Naive B cell (primary cell): ENCODE results near the gene KCNAB2. TPM values are rescaled to one million over a fixed set of nuclear protein-coding genes. Genes with fewer than 3 reads are reported as not detected.
A peak's percentile ranks its signal among the peaks of the same experiment; 100 is the strongest.

Experiments
- ATAC-seq, 2 donors: fragments of 150-1000 bp; cut with Tn5 transposase; 2 replicates each; pipeline ENCODE4 v1.10.0; 2021; ENCODE audit warnings: low read depth in 2 of 2, mild to moderate bottlenecking in 2 of 2, moderate library complexity in 2 of 2
- DNase-seq: peaks from one replicate; pipeline ENCODE4 v3.0.0; 2022
- H3K27ac Mint-ChIP-seq, 6 donors: one replicate each; pipeline ENCODE4 v1.8.0; 2020 to 2022; ENCODE audit warnings: mild to moderate bottlenecking in 6 of 6, mixed read lengths in 6 of 6, moderate library complexity in 5 of 6, inconsistent platforms in 2 of 6
- H3K27me3 Mint-ChIP-seq, 3 donors: one replicate each; pipeline ENCODE4 v1.8.0; 2021 to 2022; ENCODE audit warnings: mixed read lengths in 3 of 3, mild to moderate bottlenecking in 1 of 3
- H3K36me3 Mint-ChIP-seq, 2 donors: one replicate each; pipeline ENCODE4 v1.8.0; 2020 to 2022; ENCODE audit warnings: mixed read lengths in 2 of 2, inconsistent platforms in 1 of 2, mild to moderate bottlenecking in 1 of 2
- H3K4me1 Mint-ChIP-seq, 3 donors: one replicate each; pipeline ENCODE4 v1.8.0; 2020 to 2022; ENCODE audit warnings: mixed read lengths in 3 of 3, inconsistent platforms in 1 of 3, mild to moderate bottlenecking in 1 of 3, moderate library complexity in 1 of 3
- H3K4me3 Mint-ChIP-seq, 8 donors: one replicate each; pipeline ENCODE4 v1.8.0; 2020 to 2022; ENCODE audit warnings: mild to moderate bottlenecking in 8 of 8, mixed read lengths in 8 of 8, moderate library complexity in 8 of 8, inconsistent platforms in 2 of 8
- H3K9me3 Mint-ChIP-seq, 7 donors: one replicate each; pipeline ENCODE4 v1.8.0; 2020 to 2022; ENCODE audit warnings: mixed read lengths in 7 of 7, mild to moderate bottlenecking in 5 of 7, inconsistent platforms in 2 of 7, moderate library complexity in 1 of 7
- polyA plus RNA-seq, 6 donors: library from polyadenylated mRNA; unstranded; fragments of 300-500 nt; fragmentation: Illumina TruSeq; gene quantifications; one replicate each; pipeline ENCODE4 v1.2.3, GENCODE V29; 2021; ENCODE audit warnings: low read depth in 6 of 6

Gene KCNAB2
- polyA plus RNA-seq, 6 donors from 2014 or later = 10.2 to 16.8 (median 13.9) TPM

DNA sequence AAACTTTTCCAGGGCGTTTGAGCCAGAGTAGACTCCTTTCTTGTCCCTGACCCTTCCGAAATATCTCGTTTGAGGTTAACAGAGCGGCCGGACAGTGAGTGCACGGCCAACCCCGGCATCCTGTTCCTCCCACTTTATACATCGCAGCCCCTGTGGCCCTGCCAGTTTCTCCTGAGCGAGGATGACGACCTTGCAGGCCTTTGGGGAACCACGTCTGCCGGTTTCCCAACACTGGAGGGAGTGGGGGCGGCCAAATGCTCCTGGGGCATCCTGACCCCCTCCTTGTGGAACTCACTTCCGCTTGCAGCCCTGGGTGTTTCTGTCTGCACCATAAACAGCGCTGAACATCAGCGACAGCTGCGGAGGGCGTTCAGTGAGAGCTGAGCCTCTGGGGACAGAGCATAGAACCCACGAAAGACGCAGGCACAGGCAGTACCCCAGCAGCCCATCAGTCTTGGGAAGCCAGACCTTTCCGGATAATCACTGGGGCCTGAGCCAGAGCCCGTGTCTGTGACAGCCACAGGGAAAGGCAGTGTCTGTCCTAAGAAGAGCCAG is 4.8 kb upstream of the KCNAB2 start:
- H3K4me3 Mint-ChIP-seq = peak overlapping the region in 1 of 8 donors; percentile 21
- H3K27ac Mint-ChIP-seq = no peak overlapping the region
- H3K36me3 Mint-ChIP-seq = peaks cover 2 to 10% of the 10 kb centered on the region in 2 donors
- H3K4me1 Mint-ChIP-seq = peaks cover 16 to 33% (median 22%) of the 10 kb centered on the region in 3 donors
- ATAC-seq = no peak
- no peak for DNase-seq
- H3K9me3 Mint-ChIP-seq = no peaks in the 10 kb centered on the region
- H3K27me3 Mint-ChIP-seq = no peaks in the 10 kb centered on the region

DNA sequence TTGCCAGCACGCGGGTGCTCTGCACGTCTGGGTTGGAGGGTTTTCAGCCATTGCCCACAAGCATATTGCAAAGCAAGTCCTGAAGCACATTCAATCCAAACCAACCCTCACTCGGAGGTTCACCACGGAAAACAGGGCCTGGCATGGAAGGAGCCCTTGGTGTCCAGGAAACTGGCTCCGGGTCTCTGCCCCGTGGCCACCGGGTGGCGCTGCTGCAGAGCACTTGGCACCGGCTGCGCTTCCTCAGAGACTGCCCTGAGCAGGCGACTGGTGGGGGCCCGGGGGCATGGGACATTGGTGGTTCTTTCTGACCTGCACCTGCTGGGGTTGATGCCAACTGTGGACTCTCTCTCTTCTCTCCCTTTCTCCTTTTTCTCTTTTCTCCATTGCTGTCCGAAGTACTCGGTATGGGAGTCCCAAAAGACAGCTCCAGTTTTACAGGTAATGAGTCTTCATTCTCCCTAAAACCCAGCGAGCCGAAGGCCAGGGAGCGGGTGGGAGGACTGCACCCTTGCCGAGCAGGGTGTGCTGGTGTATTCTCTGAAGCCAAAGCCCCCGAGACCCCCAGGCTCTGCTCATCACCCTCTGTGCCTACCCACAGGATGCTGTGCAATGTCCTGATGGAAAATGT is 4.1 kb upstream of the KCNAB2 start:
- Mint-ChIP-seq H3K27ac (no peak overlapping the region), H3K27me3 (no peaks in the 10 kb centered on the region), H3K4me1 (peaks cover 15 to 27% (median 17%) of the 10 kb centered on the region in 3 donors), H3K36me3 (peaks cover 0 to 9% of the 10 kb centered on the region in 2 donors), H3K9me3 (no peaks in the 10 kb centered on the region), H3K4me3 (no peak overlapping the region)
- DNase-seq (no peak), ATAC-seq (no peak)

DNA sequence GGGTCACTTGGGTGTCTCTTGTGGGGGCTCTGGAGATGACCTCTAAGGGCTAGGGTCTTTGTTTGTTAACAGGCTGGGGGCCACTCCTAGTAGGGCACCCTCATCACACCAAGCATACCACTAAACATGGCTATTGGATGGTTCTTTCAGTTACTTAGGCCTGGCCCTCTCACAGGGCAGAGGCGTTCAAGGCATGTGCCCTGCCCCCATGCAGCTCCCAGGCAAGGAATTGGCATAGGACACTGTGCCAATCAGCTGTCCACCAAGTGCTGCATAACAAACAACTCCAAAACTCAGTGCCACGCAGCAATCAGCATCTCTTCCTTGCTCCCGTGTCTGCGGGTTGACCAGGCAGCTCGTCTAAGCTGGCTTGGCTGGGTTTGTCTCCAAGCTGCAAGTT is 2.1 kb upstream of the KCNAB2 start:
- no peak for DNase-seq
- peaks cover 7 to 17% (median 13%) of the 10 kb centered on the region in 3 donors for H3K4me1 Mint-ChIP-seq
- no peak overlapping the region for H3K27ac Mint-ChIP-seq
- no peaks in the 10 kb centered on the region for H3K9me3 Mint-ChIP-seq
- peaks cover 0 to 9% of the 10 kb centered on the region in 2 donors for H3K36me3 Mint-ChIP-seq
- no peak for ATAC-seq
- H3K27me3 Mint-ChIP-seq = no peaks in the 10 kb centered on the region
- no peak overlapping the region for H3K4me3 Mint-ChIP-seq

DNA sequence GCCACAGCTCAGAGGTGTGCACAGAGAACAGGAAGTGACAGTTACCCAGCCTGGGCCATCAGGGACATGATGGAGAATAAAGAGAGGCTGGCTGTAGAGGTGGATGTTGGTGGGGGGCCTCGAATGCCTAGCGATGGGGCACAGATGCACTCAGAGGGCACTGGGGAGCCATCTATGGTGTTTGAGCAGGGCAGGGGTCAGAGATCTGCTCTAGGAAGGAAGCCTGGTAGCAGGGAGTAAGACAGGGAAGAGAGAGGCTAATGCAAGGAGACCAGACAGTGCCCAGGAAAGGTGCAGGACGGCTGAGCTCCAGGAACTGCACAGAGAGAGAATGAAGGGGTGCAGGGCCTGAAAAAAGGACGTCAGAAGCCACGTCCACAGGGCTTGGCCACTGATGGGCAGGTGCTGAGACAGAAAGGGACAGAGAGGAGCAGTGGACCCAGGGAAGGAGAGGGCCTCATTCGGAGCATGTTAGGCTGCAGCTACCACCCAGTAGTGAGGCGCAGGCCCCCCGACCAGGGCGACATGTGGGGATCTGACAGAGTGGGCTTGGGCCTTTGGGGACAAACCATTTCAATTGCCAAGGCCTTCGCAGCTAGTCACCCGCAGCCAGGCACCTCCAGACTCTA is 1.1 kb upstream of the KCNAB2 start:
- Mint-ChIP-seq H3K4me1 (peaks cover 7 to 14% (median 11%) of the 10 kb centered on the region in 3 donors), H3K36me3 (peaks cover 0 to 9% of the 10 kb centered on the region in 2 donors), H3K27ac (no peak overlapping the region), H3K9me3 (no peaks in the 10 kb centered on the region), H3K27me3 (no peaks in the 10 kb centered on the region), H3K4me3 (no peak overlapping the region)
- no peak for DNase-seq
- no peak for ATAC-seq

DNA sequence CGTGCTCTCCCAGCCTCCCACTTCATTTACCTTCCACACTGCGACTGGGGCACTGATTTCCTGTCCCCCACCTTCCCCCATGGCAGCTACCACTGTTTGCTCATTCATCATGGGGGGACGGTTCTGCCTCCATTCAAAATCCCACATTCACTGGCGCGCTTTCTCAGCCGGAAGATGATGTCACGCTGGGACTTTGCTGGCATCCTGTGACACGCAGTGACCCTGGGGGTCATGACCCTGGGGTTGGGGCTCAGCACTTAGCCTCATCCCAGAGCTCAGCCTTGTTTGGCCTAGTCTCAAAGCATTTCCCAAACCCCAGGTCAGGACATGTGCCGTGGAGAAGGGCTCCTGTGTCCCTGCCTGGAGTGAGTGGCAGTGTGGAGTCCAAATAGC is 582 bp upstream of the KCNAB2 start:
- peaks cover 7 to 14% (median 11%) of the 10 kb centered on the region in 3 donors for H3K4me1 Mint-ChIP-seq
- no peak overlapping the region for H3K27ac Mint-ChIP-seq
- DNase-seq = no peak
- H3K27me3 Mint-ChIP-seq = no peaks in the 10 kb centered on the region
- no peak overlapping the region for H3K4me3 Mint-ChIP-seq
- H3K36me3 Mint-ChIP-seq = peaks cover 0 to 9% of the 10 kb centered on the region in 2 donors
- H3K9me3 Mint-ChIP-seq = no peaks in the 10 kb centered on the region
- ATAC-seq = no peak

DNA sequence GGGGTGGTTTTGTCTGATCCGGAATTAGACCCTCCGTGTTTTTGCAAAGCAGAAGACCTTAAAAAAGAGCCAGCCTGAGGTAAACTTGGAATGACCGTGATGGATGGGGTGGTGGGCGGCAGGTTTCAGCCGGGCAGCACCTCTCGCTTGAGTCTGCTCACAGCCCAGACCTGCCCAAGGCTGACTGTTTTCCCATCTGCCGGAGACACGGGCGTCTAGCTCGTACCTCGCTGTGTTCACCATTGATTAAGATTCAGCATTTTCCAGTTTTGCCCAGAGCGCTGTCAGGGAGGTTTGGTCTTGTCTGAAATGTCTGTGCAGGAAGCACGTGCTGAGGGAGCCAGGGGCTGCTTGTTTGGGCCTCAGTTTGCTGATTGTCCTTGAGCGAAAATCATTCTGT is 591 bp downstream of the KCNAB2 start:
- peaks cover 5 to 9% of the 10 kb centered on the region in 2 donors for H3K36me3 Mint-ChIP-seq
- H3K9me3 Mint-ChIP-seq = no peaks in the 10 kb centered on the region
- H3K27me3 Mint-ChIP-seq = no peaks in the 10 kb centered on the region
- ATAC-seq (no peak), DNase-seq (no peak)
- H3K27ac Mint-ChIP-seq = no peak overlapping the region
- H3K4me1 Mint-ChIP-seq = peaks cover 7 to 20% (median 11%) of the 10 kb centered on the region in 3 donors
- no peak overlapping the region for H3K4me3 Mint-ChIP-seq

DNA sequence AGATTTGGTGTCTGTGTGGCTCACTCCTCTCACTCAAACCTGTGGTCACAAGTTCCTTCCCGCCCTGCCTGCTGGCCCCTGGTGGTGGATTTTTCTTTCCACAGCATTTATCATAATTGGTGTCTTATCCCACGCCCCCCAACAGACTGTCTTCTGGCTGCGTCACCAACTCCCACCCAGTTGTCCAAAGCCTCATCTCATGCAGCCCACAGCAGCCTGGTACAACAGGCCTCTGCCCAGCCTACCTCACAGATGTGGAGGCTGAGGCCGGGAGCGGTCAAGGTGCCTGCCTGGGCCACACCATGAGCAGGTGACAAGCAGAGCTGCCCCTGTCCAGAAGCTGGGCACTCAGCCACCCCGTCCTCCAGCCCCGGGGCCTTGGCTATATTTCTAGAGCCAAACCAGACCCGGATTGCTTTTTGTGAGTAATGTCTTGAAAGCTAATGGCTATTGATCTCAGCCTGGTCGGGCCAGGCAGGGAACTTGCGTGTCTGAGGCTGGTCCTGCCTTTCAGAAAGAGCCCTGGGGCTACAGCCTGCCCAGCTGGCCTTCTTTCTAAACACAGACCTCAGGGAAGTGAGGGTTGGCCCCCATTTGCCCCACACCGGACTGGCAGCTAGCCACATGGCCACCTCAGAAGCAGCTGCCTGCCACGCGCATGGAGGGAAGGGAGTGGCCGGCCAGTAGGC is 2.6 kb downstream of the KCNAB2 start:
- peak overlapping the region in 1 of 6 donors; percentile 37 for H3K27ac Mint-ChIP-seq
- ATAC-seq (no peak), DNase-seq (no peak)
- peaks cover 9 to 11% of the 10 kb centered on the region in 2 donors for H3K36me3 Mint-ChIP-seq
- H3K4me1 Mint-ChIP-seq = peaks cover 7 to 20% (median 11%) of the 10 kb centered on the region in 3 donors
- H3K27me3 Mint-ChIP-seq = no peaks in the 10 kb centered on the region
- H3K4me3 Mint-ChIP-seq = no peak overlapping the region
- no peaks in the 10 kb centered on the region for H3K9me3 Mint-ChIP-seq

DNA sequence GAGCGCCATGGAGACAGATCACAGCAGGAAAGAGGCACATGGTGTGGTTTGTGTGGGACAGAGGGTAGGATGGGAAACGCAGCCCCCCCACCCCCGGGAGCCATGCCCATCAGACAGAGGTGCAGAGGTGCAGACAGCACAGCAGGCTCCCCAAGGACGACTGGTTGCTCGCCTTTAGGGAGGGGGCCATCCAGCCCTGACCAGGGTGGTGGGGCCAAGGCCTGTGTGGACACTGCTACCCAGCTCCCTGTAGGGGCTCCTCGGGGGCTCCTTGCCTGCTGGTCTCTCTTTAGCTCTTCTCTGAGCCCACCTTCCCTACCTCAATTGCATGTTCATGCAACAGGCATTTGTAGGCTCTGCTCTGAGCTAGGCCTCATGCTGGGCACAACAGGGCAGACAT is 3.7 kb downstream of the KCNAB2 start:
- ATAC-seq (no peak), DNase-seq (no peak)
- Mint-ChIP-seq H3K4me1 (peaks cover 4 to 19% (median 8%) of the 10 kb centered on the region in 3 donors), H3K27me3 (no peaks in the 10 kb centered on the region), H3K36me3 (peaks cover 1 to 11% of the 10 kb centered on the region in 2 donors), H3K27ac (peak overlapping the region in 1 of 6 donors; percentile 42), H3K9me3 (no peaks in the 10 kb centered on the region), H3K4me3 (no peak overlapping the region)

DNA sequence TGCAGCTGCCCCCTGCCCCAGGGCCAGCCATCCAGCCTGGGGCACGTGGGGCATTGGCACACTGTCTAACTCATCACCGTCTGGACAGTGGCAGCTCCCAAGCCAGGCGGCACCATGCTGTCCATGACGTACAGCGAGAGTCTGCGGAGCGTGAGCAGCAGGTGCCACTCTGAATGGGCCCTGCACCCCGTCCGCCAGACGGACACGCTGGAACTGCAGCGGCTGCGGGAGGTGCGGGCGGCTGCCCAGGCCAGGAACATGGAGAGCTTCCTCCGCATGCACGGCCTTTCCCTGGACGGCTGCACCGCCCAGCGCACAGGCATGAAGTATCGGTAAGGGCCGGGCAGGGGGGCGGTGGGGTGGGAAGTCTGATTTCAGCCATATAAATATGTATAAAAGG is 5.7 kb downstream of the KCNAB2 start:
- Mint-ChIP-seq H3K36me3 (peaks cover 0 to 11% of the 10 kb centered on the region in 2 donors), H3K9me3 (no peaks in the 10 kb centered on the region), H3K4me1 (peaks cover 0 to 16% (median 7%) of the 10 kb centered on the region in 3 donors), H3K4me3 (no peak overlapping the region), H3K27me3 (no peaks in the 10 kb centered on the region), H3K27ac (no peak overlapping the region)
- ATAC-seq = no peak
- no peak for DNase-seq

DNA sequence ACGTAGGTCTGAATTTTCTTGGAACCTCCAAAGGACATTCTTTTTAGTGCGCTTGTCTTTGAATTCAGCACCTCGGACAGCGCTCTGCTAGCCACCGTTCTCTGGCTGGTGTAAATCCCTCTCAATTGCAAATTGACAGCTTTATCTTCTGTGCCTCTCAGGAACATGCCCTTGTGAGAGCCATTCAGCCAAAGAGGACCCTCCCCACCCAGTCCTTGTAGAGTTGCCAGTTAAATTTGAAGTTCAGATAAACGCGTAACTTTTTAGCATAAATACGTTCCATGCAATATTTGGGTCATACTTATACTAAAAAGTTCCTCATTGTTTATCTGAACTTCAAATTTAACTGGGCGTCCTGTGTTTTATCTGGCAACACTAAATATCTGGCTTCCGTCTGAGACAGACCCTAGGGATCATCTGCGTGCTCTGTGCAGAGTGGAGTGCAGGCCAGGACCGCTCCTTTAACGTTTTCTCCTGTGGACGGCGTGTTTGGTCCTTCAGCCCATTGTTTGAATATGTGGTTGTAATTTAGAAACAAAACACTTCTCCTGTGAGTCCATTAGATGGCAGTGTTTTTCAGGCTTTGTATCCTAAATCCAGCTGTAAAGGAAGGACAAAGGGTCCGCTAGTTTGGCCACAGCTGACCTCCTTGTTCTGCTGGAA is 7.0 kb downstream of the KCNAB2 start:
- Mint-ChIP-seq H3K36me3 (peaks cover 0 to 11% of the 10 kb centered on the region in 2 donors), H3K4me3 (no peak overlapping the region), H3K4me1 (peaks cover 5 to 21% (median 19%) of the 10 kb centered on the region in 3 donors), H3K9me3 (no peaks in the 10 kb centered on the region), H3K27ac (peak overlapping the region in 2 of 6 donors; percentile 60 to 69), H3K27me3 (no peaks in the 10 kb centered on the region)
- ATAC-seq (no peak), DNase-seq (peak; percentile 17)

DNA sequence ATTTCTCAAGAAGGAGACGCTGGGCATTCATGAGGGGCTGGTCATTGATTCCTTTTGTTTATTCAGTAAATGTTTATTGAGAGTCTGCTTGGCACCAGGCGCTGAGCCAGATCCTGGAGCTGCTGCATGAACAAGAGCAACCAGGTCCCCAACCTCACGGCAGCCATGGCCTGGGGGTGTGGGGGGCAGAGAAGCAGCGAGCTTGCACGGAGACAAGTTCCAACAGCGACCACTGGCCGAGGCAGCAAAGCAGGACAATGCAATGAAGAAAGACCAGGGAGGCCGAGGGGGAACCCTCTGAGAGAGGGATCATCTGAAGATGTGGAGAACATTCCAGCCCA is 7.5 kb downstream of the KCNAB2 start:
- no peak overlapping the region for H3K27ac Mint-ChIP-seq
- H3K36me3 Mint-ChIP-seq = peaks cover 0 to 11% of the 10 kb centered on the region in 2 donors
- no peak for ATAC-seq
- peak overlapping the region in 1 of 8 donors; percentile 80 for H3K4me3 Mint-ChIP-seq
- no peak for DNase-seq
- H3K27me3 Mint-ChIP-seq = no peaks in the 10 kb centered on the region
- no peaks in the 10 kb centered on the region for H3K9me3 Mint-ChIP-seq
- H3K4me1 Mint-ChIP-seq = peaks cover 5 to 22% (median 17%) of the 10 kb centered on the region in 3 donors

DNA sequence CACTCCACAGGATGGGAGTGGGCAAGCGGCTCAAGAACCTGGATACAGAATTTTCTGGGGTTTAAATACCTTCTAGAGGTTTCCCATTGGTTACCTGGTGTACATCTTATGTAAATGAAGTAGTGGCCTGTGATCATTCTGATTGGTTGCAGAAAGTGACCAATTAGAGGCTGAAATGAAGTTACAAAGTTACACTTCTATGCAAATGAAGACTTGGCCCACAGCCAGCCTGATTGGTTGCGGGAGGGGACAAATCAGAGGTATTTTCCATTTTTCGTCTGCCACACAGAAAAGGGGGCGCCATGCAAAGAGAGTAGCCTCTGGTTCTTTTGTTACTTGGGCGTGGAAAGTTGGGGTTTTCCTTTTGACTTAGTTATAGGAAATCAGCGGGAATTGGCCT is 8.9 kb downstream of the KCNAB2 start:
- Mint-ChIP-seq H3K9me3 (no peaks in the 10 kb centered on the region), H3K36me3 (peaks cover 0 to 11% of the 10 kb centered on the region in 2 donors), H3K4me3 (no peak overlapping the region), H3K27me3 (no peaks in the 10 kb centered on the region), H3K27ac (no peak overlapping the region), H3K4me1 (peaks cover 8 to 22% (median 15%) of the 10 kb centered on the region in 3 donors)
- no peak for ATAC-seq
- DNase-seq = no peak

DNA sequence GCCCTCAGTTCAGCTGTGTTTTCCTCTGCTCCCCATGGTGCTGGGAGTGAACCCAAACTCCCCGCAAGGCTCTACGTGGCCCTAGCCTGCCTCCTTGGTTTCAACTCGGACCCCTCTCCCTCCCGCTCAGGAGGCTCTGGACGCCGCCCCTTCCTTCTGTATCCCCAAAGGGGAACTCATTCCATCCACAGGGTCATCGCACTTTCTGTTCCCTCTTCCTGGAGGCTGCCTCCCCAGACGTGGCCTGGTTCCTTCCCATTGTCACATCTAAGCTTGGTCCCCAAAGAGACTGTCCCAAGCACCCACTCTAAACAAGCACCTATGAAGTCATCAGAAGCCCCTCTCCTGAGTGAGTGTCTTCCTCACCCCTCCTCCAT is 10.9 kb downstream of the KCNAB2 start:
- DNase-seq (no peak), ATAC-seq (no peak)
- no peak overlapping the region for H3K4me3 Mint-ChIP-seq
- peaks cover 0 to 7% of the 10 kb centered on the region in 2 donors for H3K36me3 Mint-ChIP-seq
- no peaks in the 10 kb centered on the region for H3K9me3 Mint-ChIP-seq
- H3K27ac Mint-ChIP-seq = peak overlapping the region in 2 of 6 donors; percentile 19 to 37
- no peaks in the 10 kb centered on the region for H3K27me3 Mint-ChIP-seq
- H3K4me1 Mint-ChIP-seq = peaks cover 8 to 22% (median 10%) of the 10 kb centered on the region in 3 donors
